NCI-H526 (cell line): ENCODE measurements around the gene NPM3.

Experiments
- DNase-seq, 2 experiments: peaks; one replicate each; lab custom pipeline; 2025; lab: John Stamatoyannopoulos, UW

Gene NPM3

DNA sequence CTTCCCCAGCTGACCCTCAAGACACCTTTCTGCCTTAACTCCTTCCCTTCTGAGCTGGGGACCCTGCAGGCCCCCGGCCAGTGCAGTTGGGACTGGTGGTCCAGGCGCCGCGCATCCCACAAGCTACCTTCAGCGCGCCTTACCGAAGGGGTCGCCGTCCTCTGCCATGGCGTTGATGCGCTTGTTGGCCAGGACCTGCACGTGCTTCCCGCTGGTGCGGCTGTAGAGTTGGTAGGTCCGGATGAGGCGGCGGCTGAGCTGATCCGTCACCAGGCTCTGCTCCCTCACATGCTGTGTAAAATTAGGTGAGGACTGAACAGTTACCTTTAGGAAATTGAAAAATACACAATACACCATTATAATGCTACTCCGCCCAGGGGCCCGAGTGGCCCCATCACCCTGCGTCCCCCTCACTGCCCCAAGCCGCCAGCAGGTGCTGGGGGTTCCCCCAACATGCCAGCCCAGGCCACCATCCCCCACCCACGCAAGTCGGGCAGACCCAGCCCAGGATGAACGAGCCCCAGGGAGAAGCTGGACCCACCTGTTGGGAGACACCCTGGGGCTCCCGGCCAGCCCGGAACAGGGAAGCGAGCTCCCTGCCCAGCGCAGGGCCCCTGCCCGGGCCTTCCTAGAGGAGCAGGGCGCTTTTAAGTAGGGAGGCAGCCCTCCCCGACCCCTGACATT, 8.5 kb downstream of the NPM3 start:
- no peak for DNase-seq

GRCh38 chr10:101773923-101774588, 9.2 kb downstream of the NPM3 start:
- no peak for DNase-seq

GRCh38 chr10:101772895-101773761, 10.1 kb downstream of the NPM3 start:
- DNase-seq = no peak

DNA sequence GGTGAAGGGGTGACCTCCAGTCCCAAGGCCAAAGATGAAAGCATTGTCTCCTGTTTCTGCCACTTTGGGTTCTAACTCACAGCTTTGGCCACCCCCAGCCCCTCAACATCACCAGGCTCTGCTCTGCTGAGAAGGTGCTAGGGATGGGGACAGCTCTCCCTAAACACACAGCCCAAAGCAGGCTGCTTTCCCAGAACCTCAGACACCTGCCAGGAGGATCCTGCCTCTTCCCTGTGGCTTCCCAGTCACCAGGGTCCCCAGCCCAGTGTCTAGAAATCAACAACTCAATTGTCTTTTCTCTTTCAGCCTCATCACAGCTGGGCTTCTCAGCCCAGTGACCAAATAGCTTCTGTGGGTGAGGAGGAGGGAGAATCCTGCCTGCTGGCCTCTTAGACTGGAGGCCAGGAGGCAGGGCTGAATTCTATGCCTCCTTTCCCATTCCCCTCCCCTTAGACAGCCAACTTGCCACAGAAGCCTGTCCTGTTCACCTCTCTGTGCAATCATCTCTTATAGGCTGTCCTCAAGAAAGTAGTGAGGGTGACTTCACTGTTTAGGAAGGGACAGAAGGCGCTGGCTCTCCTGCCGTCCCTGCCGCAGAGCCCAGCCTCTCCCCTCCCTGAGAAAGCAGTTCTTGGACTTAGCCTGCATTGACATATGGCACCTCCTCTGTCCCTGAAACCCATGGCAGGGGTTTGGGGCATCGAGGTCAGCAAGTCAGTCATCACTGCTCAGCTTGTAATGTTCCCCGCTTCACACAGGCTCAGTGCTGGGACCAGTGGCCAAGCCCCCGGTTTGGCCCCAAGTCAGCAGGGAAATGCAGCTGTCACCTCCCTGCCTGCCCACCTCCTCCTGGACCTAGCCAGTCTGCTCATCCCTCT, 11.0 kb downstream of the NPM3 start:
- no peak for DNase-seq

- no peak for DNase-seq
Measured at GRCh38 chr10:101771380-101771779, 11.9 kb downstream of the NPM3 start.

DNA sequence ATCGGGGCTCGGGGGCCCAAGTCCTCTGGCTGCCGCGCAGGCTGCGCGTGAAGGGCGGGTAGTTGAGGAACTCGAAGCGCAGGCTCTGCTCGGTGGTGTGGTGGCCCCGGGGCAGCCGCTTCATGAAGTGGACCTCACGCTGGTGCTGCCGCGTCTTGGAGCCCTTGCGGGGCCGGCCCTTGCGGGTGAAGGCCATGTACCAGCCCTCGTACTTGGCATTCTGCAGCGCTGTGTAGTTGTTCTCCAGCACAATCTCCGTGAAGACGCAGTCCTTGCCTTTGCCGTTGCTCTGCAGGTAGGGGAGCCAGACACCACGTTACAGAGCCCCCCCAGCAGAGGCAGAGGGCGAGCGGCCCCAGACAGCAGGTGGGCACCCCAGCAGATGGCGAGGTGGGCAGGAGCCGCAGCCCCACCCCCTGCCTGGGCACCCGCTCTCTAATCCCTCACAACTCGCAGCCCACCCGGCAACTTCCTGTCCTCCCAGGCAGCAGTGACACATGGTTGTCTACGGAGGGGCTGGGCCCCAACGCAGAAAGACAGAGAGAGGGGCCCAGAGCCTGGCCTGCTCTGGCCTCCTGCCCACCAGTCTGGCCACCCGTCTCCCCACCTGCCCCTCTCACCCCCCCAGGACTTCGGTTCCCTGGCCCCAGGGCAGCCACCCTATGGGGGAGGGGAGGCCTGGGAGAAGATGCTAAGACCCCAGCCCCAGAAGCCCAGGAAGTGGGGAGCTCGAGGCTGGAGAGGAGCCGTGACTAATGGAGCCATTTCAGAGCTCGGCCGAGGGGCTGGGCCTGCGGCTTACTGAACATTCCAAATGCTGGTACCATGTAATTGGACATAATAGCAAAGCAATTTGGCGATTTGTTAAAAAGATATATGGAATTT, 12.7 kb downstream of the NPM3 start:
- no peak for DNase-seq

DNA sequence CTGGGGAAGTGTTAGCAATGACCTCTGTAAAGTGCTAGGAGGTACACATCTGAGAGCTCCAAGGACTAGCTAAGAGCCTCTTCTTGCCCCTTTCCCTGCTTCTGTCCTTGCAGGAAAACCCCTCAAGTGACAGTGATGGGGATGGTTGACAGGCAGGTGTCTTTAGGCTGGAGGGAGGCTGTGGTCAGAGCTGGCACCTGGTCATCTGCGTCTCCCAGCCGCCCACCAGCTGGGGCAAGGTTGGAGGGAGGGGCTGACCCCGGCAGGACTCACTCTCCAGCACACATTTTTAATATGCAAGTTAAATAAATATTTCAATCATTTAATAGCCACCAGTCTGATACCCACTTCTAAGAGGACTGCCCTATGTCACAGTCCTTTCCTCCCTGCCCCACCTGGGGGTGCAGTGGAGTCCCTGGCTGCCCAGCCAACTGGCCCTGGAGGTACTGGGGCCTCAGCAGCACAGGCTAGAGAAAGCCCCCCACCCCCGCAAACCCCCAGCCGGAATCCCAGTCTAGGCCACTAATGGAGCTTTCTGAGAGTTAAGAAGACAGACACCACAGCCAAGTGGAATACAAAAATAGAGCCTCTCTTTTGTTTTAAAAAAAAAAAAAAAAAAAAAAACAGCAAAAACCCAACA, 13.6 kb downstream of the NPM3 start:
- DNase-seq = no peak

DNA sequence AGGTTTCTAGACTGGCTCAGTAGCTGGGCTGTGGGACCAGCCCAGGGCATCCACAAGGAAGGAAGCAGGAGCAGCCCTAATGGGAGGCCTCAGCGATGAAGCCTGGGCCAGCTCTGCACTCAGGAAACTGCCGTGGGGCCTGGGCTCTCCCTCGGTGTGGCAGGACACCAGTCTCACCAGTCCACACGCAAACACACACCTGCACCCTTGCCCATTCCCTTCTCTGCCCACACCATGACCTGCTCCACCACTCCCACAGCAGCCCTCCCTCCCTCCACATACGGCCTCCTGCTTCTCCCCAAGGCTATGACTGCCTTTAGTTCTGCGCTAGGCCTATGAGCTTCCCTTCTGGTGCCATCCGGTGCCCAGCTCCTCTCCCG, 14.5 kb downstream of the NPM3 start:
- no peak for DNase-seq

DNA sequence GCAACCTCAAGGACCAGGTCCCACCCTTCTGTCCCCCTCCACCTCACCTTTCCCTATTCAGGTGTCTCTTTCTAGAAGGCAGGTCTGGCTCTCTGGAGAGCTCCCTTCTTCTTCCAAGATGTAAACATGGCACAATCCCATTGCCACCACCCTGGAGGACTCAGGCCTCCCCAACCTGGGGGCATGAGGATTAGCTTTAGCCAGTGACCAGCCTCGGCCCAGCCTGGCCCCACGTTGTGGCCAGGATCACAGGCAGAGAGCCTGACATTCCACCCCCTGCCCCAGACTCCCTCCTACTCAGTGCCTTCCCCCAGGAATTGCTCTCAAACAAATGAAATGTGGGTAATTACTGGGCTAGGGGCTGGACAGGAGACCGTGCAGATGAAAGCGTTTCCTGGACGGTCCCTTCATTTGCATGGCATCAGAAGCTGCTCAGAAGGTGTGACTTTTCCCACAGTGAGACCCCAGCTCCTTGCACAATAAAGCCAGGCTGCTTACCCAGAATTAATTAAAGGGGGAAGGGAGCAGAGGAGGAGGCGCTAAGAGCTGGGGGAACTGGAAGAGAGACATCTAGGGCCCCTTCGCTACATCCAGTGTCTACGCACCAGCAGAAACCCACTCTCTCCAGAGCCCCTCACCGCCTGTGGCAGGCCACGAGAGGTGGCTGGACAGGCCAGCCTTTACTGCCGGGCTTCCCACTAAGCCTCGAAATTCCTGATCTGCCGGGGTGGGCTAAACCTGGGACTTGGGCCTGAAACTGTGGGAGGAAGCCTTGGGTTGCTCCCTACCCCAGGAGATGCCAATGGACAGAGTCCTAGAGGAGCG, 15.1 kb downstream of the NPM3 start:
- DNase-seq = peak in 1 of 2 experiments; percentile 9

DNA sequence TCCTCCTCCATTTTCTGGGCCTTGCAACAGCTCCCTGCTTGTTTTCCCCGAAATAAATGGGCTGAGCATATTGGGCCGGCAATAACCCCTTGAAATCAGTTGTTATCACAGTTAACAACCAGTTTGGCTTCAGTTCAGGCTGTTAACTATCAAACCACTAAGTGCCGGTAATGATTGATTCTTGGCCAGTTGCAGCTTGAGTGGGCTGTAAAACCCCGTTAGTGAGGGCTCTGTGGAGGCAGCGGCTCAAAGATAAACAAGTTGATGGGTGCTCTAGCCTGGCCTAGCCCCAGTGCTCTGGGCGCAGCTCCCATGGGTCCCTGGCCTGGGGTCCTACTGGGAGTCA, 15.7 kb downstream of the NPM3 start:
- no peak for DNase-seq

DNA sequence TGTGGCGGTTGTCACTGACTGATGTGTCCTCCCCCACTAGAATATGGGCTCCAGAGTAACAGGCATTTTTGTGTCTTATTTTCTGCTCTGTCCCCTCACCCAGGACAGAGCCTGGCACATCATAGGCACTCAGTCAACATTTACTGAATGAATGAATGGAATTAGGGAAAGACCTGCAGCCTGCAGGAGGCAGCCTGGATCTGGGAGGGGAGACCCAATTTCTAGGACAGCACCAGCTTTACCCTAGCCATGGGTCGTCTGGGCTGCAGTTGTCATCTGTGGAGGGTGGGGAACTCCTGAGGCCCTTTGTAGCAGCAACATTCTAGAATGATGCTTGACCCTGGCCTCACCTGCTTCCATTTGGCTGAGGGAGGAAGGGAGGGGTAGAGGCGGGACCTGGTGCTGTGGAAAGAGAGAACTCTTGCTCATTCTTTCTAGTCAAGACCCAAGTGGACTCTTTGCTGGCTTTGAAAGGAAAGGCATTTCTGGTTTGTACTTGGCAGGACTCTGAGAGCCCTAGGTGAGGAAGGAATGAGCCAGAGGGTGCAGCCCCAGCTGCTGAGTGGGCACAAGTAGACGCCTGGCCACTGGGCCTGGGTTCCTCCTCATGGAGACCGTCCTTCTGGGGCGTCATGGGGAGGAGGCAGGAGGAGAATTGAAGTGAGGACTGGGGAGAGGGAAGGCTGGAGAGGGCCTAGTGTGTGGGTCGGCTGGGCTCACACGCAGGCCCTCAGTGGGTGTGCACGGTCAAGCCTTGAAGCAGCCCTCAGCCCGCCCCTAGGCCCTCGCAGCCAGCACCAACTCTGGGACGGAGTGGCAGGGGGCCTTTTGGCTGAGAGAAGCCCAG, 16.3 kb downstream of the NPM3 start:
- DNase-seq = no peak

- no peak for DNase-seq
Measured at GRCh38 chr10:101766306-101766705, 16.9 kb downstream of the NPM3 start.

GRCh38 chr10:101763141-101763846, 20.0 kb downstream of the NPM3 start:
- no peak for DNase-seq

- no peak for DNase-seq
Measured at GRCh38 chr10:101762736-101763135, 20.5 kb downstream of the NPM3 start.

- no peak for DNase-seq
Measured at GRCh38 chr10:101761226-101761625, 22.0 kb downstream of the NPM3 start.

DNA sequence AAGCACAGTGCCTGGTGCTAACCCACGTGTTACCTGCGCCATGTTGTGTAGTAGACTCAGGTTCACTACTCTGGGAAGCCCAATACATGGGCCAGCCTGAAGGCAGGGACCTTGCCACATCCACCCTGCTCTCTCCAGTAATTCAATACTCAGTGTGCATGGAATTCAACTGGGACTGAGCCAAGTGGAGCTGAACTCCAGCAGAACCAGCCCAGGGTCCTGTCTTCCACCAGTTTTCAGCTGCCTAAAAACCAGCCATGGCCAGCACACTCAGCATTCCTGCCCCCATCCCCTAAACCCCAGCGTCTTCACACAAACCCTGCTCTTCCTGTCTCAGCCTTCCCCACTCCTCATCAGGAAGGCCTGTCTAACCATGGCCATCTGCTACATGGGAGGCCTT, 22.7 kb downstream of the NPM3 start:
- DNase-seq = no peak

- DNase-seq = peak in 1 of 2 experiments; percentile 26
Measured at GRCh38 chr10:101759309-101760247, 23.7 kb downstream of the NPM3 start.
